ENCODE data around the gene IRGM.
"Not testable (repeated sequence)": the region's sequence is repeated elsewhere in the genome, so short reads cannot be mapped to it uniquely, and the experiment has no call there.

Gene IRGM

GRCh38 chr5:150815010-150815409 is 31.3 kb upstream of the IRGM start:
- no peak overlapping the region for H3K4me3 ChIP-seq (IDR thresholded peaks at IDR 0.05; ENCODE audit: insufficient read depth, low read depth, low read length)
- TF ChIP-seq CTCF (conservative IDR thresholded peaks at IDR 0.05; ENCODE audit: low read depth, low read length): no peak
- H3K4me2 ChIP-seq: no peak overlapping the region
- no peaks in the 10 kb centered on the region for H3K4me1 ChIP-seq (ENCODE audit: low read depth, poor library complexity, severe bottlenecking)
- no peaks in the 10 kb centered on the region for H3K79me2 ChIP-seq (ENCODE audit: insufficient read depth, low read depth)
- H2AFZ ChIP-seq (ENCODE audit: low read depth): no peak overlapping the region
- H3K9ac ChIP-seq: no peak overlapping the region
- H3K36me3 ChIP-seq (ENCODE audit: insufficient read depth): no peaks in the 10 kb centered on the region
- H4K20me1 ChIP-seq (ENCODE audit: insufficient read depth): no peaks in the 10 kb centered on the region
- no peak overlapping the region for H3K27ac ChIP-seq
- no peaks in the 10 kb centered on the region for H3K27me3 ChIP-seq (ENCODE audit: insufficient read depth, low read depth)

DNA sequence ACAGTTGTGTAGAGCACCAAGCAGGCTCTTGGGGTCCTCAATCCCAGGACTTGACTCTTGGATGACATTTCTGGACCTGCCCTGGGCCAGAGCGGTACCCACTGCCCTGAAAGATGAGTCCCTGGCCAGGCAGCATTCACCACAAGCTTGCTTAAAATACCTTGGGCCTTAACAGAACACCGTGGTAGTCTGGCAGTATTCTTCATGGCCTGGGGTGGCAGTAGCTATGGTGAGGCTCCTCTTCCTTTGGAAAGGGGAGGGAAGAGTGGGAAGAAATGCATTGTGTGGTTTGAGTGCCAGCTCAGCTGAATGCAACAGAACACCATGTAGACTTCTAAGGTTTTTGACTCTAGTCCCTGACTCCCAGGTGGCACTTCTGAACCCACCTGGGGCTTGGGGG is 29.4 kb upstream of the IRGM start:
- H3K79me2 ChIP-seq (ENCODE audit: insufficient read depth, low read depth): no peaks in the 10 kb centered on the region
- H3K4me3 ChIP-seq (IDR thresholded peaks at IDR 0.05; ENCODE audit: insufficient read depth, low read depth, low read length): no peak overlapping the region
- H4K20me1 ChIP-seq (ENCODE audit: insufficient read depth): no peaks in the 10 kb centered on the region
- no peak overlapping the region for H3K9ac ChIP-seq
- H3K27ac ChIP-seq: no peak overlapping the region
- no peak overlapping the region for H2AFZ ChIP-seq (ENCODE audit: low read depth)
- TF ChIP-seq CTCF (conservative IDR thresholded peaks at IDR 0.05; ENCODE audit: low read depth, low read length): no peak
- no peaks in the 10 kb centered on the region for H3K27me3 ChIP-seq (ENCODE audit: insufficient read depth, low read depth)
- H3K4me1 ChIP-seq (ENCODE audit: low read depth, poor library complexity, severe bottlenecking): no peaks in the 10 kb centered on the region
- no peak overlapping the region for H3K4me2 ChIP-seq
- no peaks in the 10 kb centered on the region for H3K36me3 ChIP-seq (ENCODE audit: insufficient read depth)

- no peak overlapping the region for H3K4me3 ChIP-seq (IDR thresholded peaks at IDR 0.05; ENCODE audit: insufficient read depth, low read depth, low read length)
- H3K4me1 ChIP-seq (ENCODE audit: low read depth, poor library complexity, severe bottlenecking): no peaks in the 10 kb centered on the region
- no peak overlapping the region for H2AFZ ChIP-seq (ENCODE audit: low read depth)
- H3K79me2 ChIP-seq (ENCODE audit: insufficient read depth, low read depth): no peaks in the 10 kb centered on the region
- H3K27ac ChIP-seq: no peak overlapping the region
- no peaks in the 10 kb centered on the region for H3K27me3 ChIP-seq (ENCODE audit: insufficient read depth, low read depth)
- H3K36me3 ChIP-seq (ENCODE audit: insufficient read depth): no peaks in the 10 kb centered on the region
- H3K4me2 ChIP-seq: no peak overlapping the region
- TF ChIP-seq CTCF (conservative IDR thresholded peaks at IDR 0.05; ENCODE audit: low read depth, low read length): no peak
- no peak overlapping the region for H3K9ac ChIP-seq
- no peaks in the 10 kb centered on the region for H4K20me1 ChIP-seq (ENCODE audit: insufficient read depth)
Measured at GRCh38 chr5:150829744-150830143, 16.6 kb upstream of the IRGM start.

DNA sequence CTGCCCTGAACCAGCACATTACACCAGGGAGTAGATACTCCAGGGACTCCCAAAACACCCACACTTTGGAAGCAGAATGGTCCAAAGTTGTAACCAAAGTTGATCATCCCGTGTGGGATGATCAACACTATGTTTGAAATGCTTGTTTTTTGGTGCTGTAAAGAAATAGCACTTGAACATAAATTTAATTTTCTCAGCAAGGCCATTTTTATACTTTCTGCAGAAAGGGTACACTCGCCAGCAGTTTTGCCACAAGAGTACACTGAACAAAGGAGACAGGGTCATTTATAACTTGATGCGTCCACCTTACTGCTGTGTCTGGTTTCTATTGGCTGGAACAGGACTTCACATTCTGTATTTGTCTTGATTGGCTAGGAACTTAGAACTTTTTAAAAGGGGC is 14.5 kb upstream of the IRGM start:
- H3K9ac ChIP-seq: not testable (repeated sequence)

DNA sequence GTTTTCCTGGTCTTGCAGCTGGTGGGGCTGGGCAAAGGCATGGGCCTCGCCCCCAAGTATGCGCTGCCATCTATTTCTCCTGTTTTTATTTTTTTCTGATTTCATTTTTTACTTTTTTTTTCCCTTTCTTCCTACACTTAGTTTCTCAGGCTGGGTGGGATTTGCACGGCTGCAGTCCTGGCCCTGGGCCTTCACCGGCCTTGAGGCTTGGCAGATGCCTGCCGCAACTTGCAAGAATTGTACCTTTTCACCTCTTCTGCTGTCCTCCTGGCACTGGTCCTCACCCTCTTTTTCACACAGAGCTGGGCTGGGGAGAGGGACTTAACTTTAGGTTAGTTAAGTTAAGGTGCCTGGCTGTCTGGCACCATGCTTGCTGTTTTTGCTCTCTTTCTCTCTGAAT is 10.3 kb upstream of the IRGM start:
- Histone ChIP-seq H3K79me2 (ENCODE audit: insufficient read depth, low read depth) (no peaks in the 10 kb centered on the region), H3K27ac (no peak overlapping the region), H2AFZ (ENCODE audit: low read depth) (no peak overlapping the region), H3K36me3 (ENCODE audit: insufficient read depth) (no peaks in the 10 kb centered on the region), H3K4me2 (no peak overlapping the region), H3K4me3 (IDR thresholded peaks at IDR 0.05; ENCODE audit: insufficient read depth, low read depth, low read length) (no peak overlapping the region), H3K27me3 (ENCODE audit: insufficient read depth, low read depth) (no peaks in the 10 kb centered on the region), H3K9ac (no peak overlapping the region), H3K4me1 (ENCODE audit: low read depth, poor library complexity, severe bottlenecking) (no peaks in the 10 kb centered on the region), H4K20me1 (ENCODE audit: insufficient read depth) (no peaks in the 10 kb centered on the region)
- TF ChIP-seq CTCF (conservative IDR thresholded peaks at IDR 0.05; ENCODE audit: low read depth, low read length): no peak

More for the DNA sequence above, 14.5 kb upstream of the IRGM start:
- not testable (repeated sequence) for H3K27ac ChIP-seq; H3K4me3 ChIP-seq (IDR thresholded peaks at IDR 0.05; ENCODE audit: insufficient read depth, low read depth, low read length); H3K36me3 ChIP-seq (ENCODE audit: insufficient read depth); H3K27me3 ChIP-seq (ENCODE audit: insufficient read depth, low read depth); H2AFZ ChIP-seq (ENCODE audit: low read depth); H3K4me1 ChIP-seq (ENCODE audit: low read depth, poor library complexity, severe bottlenecking); H3K4me2 ChIP-seq; H4K20me1 ChIP-seq (ENCODE audit: insufficient read depth); H3K79me2 ChIP-seq (ENCODE audit: insufficient read depth, low read depth)

Data from KMS-11 (cell line).